GM23338 (cell line): ENCODE measurements around the gene TBRG4. TPM values are rescaled to one million over a fixed set of nuclear protein-coding genes. Genes with fewer than 3 reads are reported as not detected.

Experiments
- ATAC-seq: fragments of 200-7000 bp; cut with Tn5 transposase; 3 replicates; pipeline ENCODE4 v1.9.1; 2020
- DNase-seq: peaks from one replicate; pipeline ENCODE4 v3.0.0-alpha.2; 2015; ENCODE audit warnings: low spot score
- H2AFZ ChIP-seq: fragments of 200-600 bp; sonication (generic); 2 replicates; pipeline ENCODE4 v1.8.0; 2016; ENCODE audit warnings: antibody characterized with exemption, mild to moderate bottlenecking, moderate library complexity
- H3F3A ChIP-seq: fragments of 200-600 bp; sonication (generic); replicated peaks from 2 replicates; pipeline ENCODE4 v1.8.0; 2017; ENCODE audit warnings: antibody characterized with exemption, mixed run types, low read depth
- H3K27ac ChIP-seq: fragments of 200-600 bp; sonication (generic); 2 replicates; pipeline ENCODE4 v1.6.1; 2016; ENCODE audit warnings: low read depth
- H3K27me3 ChIP-seq: fragments of 200-600 bp; sonication (generic); 2 replicates; pipeline ENCODE4 v1.8.0; 2016; ENCODE audit warnings: mild to moderate bottlenecking, mixed run types, moderate library complexity; ENCODE audit not compliant: insufficient read depth
- H3K36me3 ChIP-seq: fragments of 200-600 bp; sonication (generic); 2 replicates; pipeline ENCODE4 v1.8.0; 2016; ENCODE audit warnings: mild to moderate bottlenecking; ENCODE audit not compliant: insufficient read depth
- H3K4me1 ChIP-seq: fragments of 200-600 bp; sonication (generic); 2 replicates; pipeline ENCODE4 v1.8.0; 2016; ENCODE audit warnings: mild to moderate bottlenecking, moderate library complexity; ENCODE audit not compliant: insufficient read depth
- H3K4me2 ChIP-seq: fragments of 200-600 bp; sonication (generic); 2 replicates; pipeline ENCODE4 v1.7.1; 2017; ENCODE audit warnings: mixed run types
- H3K4me3 ChIP-seq: fragments of 200-600 bp; sonication (generic); 2 replicates; pipeline ENCODE4 v1.6.1; 2016; ENCODE audit warnings: mixed run types
- H3K79me2 ChIP-seq: fragments of 200-600 bp; sonication (generic); replicated peaks from 2 replicates; pipeline ENCODE4 v1.8.0; 2017; ENCODE audit warnings: mild to moderate bottlenecking; ENCODE audit not compliant: insufficient read depth
- H3K9me2 ChIP-seq: fragments of 200-600 bp; sonication (generic); 2 replicates; pipeline ENCODE4 v1.8.0; 2017; ENCODE audit not compliant: insufficient read depth
- H4K20me1 ChIP-seq: fragments of 200-600 bp; sonication (generic); replicated peaks from 2 replicates; pipeline ENCODE4 v1.8.0; 2017; ENCODE audit warnings: mild to moderate bottlenecking; ENCODE audit not compliant: insufficient read depth
- H3K27ac Mint-ChIP-seq: 2 replicates; pipeline ENCODE4 v1.8.0; 2020; ENCODE audit warnings: inconsistent platforms, mild to moderate bottlenecking, moderate library complexity, mixed read lengths
- H3K27me3 Mint-ChIP-seq: 3 replicates; pipeline ENCODE4 v1.8.0; 2022; ENCODE audit warnings: low read depth, mild to moderate bottlenecking, moderate library complexity, mixed read lengths, inconsistent platforms; ENCODE audit not compliant: insufficient read depth, poor library complexity
- H3K36me3 Mint-ChIP-seq: 3 replicates; pipeline ENCODE4 v1.8.0; 2021; ENCODE audit warnings: low read depth, mild to moderate bottlenecking, inconsistent platforms, moderate library complexity, mixed read lengths
- H3K4me1 Mint-ChIP-seq: 3 replicates; pipeline ENCODE4 v1.8.0; 2020; ENCODE audit warnings: mild to moderate bottlenecking, inconsistent platforms, mixed read lengths
- H3K4me3 Mint-ChIP-seq: 3 replicates; pipeline ENCODE4 v1.8.0; 2021; ENCODE audit warnings: moderate library complexity, mild to moderate bottlenecking, inconsistent platforms, mixed read lengths
- H3K9me3 Mint-ChIP-seq: 3 replicates; pipeline ENCODE4 v1.8.0; 2020; ENCODE audit warnings: moderate library complexity, mild to moderate bottlenecking, inconsistent platforms, mixed read lengths
- CREB1 ChIP-seq: fragments of 250-450 bp; sonication (Bioruptor Pico); IDR thresholded peaks from 2 replicates; pipeline ENCODE4 v1.5.0; 2020; ENCODE audit warnings: low read depth, mild to moderate bottlenecking, moderate library complexity
- EZH2 ChIP-seq: fragments of 200-600 bp; sonication (generic); IDR thresholded peaks from one replicate; pipeline ENCODE4 v1.8.0; 2017; ENCODE audit warnings: antibody characterized with exemption, mild to moderate bottlenecking, low read depth; ENCODE audit not compliant: unreplicated experiment
- EZH2phosphoT487 ChIP-seq: fragments of 200-600 bp; sonication (generic); IDR thresholded peaks from one replicate; pipeline ENCODE4 v1.8.1; 2018; ENCODE audit warnings: antibody characterized with exemption; ENCODE audit not compliant: unreplicated experiment
- POLR2AphosphoS5 ChIP-seq: IDR thresholded peaks from 2 replicates; pipeline ENCODE4 v1.6.1; 2016; ENCODE audit warnings: antibody characterized with exemption, low read depth
- ZNF114 ChIP-seq: fragments of 250-450 bp; sonication (Bioruptor Pico); IDR thresholded peaks from 2 replicates; pipeline ENCODE4 v1.5.0; 2020; ENCODE audit warnings: mild to moderate bottlenecking, moderate library complexity
- ZNF462 ChIP-seq: fragments of 250-450 bp; sonication (Bioruptor Pico); IDR thresholded peaks from 2 replicates; pipeline ENCODE4 v1.5.0; 2020; ENCODE audit warnings: mild to moderate bottlenecking, moderate library complexity
- polyA plus RNA-seq: library from polyadenylated mRNA; unstranded; fragments of >200 nt; fragmentation: Nextera tagmentation; extraction: Ambion mirVana; gene quantifications from 2 replicates; pipeline ENCODE4 v1.2.1, GENCODE V29; 2016
- total RNA-seq: library from RNA; depleted of rRNA; stranded (reverse); fragments of >200 nt; shearing (Covaris generic); gene quantifications from 2 replicates; pipeline ENCODE4 v1.2.3, GENCODE V29; 2014
- TF ChIP-seq, protein P1 (sequence below): IDR thresholded peaks from 2 replicates; pipeline ENCODE4 v1.6.1; 2016; ENCODE audit warnings: antibody characterized with exemption
- TF ChIP-seq, protein P2 (sequence below), 2 experiments: fragments of 200-600 bp in 1 of 2; sonication (generic) in 1 of 2; conservative IDR thresholded peaks; 2 replicates each; pipeline versions ENCODE4 v1.5.1 to v1.6.1; 2016 to 2017; ENCODE audit warnings: antibody characterized with exemption in 2 of 2, low read depth in 2 of 2, mild to moderate bottlenecking in 2 of 2, moderate library complexity in 1 of 2
- TF ChIP-seq, protein P3 (sequence below): IDR thresholded peaks from one replicate; pipeline ENCODE4 v1.6.1; 2018; ENCODE audit warnings: antibody characterized with exemption; ENCODE audit not compliant: unreplicated experiment

The TBRG4 gene
- total and polyA plus RNA-seq, 2 experiments from 2014 or later: 72.5 to 162 TPM

DNA sequence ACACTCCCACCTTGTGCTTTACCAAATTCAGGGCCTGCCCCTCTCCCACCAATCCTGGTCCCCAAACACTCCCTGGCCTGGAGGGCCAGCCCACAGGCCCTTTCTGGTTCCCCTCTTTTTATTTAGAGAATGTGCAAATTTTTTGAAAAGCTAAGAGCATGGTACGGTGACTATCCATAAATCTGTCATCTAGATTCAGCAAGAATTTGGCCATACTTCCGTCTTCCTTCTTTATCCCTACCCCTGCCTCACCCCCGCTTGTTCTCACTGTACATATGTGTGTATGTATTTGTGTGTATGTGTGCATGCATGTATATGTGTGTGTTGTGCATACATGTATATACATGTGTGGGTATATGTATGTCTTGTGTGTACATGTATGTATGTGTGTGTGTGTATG lies 8.1 kb upstream of the TBRG4 start (continued):
- no peak for TF ChIP-seq ZNF462 (CRISPR knock-in tag)

DNA sequence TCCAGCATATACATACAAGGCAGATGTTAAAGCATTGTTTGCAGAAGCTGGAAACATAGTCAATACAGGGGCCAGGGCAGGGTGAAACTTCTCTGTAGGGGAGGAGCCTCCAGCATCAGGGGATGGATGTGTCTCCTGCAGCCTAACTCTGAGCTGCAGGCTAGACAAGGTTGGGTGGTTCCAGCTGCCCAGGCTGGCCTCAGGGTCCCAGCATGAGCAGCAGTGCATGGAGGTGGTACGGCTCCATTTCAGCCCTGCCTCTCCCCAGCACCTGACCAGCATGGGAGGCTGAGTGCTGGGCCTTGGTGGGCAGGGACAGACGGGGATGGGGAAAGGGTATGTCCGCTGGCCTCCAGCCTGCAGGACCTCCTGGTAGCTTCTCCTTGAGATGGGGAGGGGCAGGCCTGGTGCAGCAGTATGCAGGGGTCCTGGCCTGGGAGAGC lies 7.4 kb upstream of the TBRG4 start:
- H3K4me2 ChIP-seq: no peak overlapping the region
- DNase-seq (no peak), ATAC-seq (no peak)
- H3K4me1 ChIP-seq: peaks cover 6% of the 10 kb centered on the region; the same call in 1 of the 2 replicates
- H3K27me3 ChIP-seq: peaks cover 3% of the 10 kb centered on the region; the same call in 1 of the 2 replicates
- Mint-ChIP-seq H3K27me3 (no peaks in the 10 kb centered on the region), H3K27ac (no peak overlapping the region), H3K36me3 (no peaks in the 10 kb centered on the region), H3K4me1 (peaks cover 6% of the 10 kb centered on the region; the same call in 2 of the 3 replicates), H3K4me3 (no peak overlapping the region), H3K9me3 (no peaks in the 10 kb centered on the region; the same call in 2 of the 3 replicates)
- TF ChIP-seq, protein P1, sequence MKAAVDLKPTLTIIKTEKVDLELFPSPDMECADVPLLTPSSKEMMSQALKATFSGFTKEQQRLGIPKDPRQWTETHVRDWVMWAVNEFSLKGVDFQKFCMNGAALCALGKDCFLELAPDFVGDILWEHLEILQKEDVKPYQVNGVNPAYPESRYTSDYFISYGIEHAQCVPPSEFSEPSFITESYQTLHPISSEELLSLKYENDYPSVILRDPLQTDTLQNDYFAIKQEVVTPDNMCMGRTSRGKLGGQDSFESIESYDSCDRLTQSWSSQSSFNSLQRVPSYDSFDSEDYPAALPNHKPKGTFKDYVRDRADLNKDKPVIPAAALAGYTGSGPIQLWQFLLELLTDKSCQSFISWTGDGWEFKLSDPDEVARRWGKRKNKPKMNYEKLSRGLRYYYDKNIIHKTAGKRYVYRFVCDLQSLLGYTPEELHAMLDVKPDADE: no peak
- TF ChIP-seq ZNF114: no peak
- TF ChIP-seq, protein P2, sequence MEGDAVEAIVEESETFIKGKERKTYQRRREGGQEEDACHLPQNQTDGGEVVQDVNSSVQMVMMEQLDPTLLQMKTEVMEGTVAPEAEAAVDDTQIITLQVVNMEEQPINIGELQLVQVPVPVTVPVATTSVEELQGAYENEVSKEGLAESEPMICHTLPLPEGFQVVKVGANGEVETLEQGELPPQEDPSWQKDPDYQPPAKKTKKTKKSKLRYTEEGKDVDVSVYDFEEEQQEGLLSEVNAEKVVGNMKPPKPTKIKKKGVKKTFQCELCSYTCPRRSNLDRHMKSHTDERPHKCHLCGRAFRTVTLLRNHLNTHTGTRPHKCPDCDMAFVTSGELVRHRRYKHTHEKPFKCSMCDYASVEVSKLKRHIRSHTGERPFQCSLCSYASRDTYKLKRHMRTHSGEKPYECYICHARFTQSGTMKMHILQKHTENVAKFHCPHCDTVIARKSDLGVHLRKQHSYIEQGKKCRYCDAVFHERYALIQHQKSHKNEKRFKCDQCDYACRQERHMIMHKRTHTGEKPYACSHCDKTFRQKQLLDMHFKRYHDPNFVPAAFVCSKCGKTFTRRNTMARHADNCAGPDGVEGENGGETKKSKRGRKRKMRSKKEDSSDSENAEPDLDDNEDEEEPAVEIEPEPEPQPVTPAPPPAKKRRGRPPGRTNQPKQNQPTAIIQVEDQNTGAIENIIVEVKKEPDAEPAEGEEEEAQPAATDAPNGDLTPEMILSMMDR (conservative IDR thresholded peaks at IDR 0.05; ENCODE audit: low read depth in 2 of 2): no peak
- TF ChIP-seq POLR2AphosphoS5: no peak
- TF ChIP-seq, protein P3, sequence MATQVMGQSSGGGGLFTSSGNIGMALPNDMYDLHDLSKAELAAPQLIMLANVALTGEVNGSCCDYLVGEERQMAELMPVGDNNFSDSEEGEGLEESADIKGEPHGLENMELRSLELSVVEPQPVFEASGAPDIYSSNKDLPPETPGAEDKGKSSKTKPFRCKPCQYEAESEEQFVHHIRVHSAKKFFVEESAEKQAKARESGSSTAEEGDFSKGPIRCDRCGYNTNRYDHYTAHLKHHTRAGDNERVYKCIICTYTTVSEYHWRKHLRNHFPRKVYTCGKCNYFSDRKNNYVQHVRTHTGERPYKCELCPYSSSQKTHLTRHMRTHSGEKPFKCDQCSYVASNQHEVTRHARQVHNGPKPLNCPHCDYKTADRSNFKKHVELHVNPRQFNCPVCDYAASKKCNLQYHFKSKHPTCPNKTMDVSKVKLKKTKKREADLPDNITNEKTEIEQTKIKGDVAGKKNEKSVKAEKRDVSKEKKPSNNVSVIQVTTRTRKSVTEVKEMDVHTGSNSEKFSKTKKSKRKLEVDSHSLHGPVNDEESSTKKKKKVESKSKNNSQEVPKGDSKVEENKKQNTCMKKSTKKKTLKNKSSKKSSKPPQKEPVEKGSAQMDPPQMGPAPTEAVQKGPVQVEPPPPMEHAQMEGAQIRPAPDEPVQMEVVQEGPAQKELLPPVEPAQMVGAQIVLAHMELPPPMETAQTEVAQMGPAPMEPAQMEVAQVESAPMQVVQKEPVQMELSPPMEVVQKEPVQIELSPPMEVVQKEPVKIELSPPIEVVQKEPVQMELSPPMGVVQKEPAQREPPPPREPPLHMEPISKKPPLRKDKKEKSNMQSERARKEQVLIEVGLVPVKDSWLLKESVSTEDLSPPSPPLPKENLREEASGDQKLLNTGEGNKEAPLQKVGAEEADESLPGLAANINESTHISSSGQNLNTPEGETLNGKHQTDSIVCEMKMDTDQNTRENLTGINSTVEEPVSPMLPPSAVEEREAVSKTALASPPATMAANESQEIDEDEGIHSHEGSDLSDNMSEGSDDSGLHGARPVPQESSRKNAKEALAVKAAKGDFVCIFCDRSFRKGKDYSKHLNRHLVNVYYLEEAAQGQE: no peak
- no peak for TF ChIP-seq CREB1 (CRISPR knock-in tag)
- TF ChIP-seq EZH2: no peak
- TF ChIP-seq EZH2phosphoT487: no peak
- H3K4me3 ChIP-seq: no peak overlapping the region
- no peaks in the 10 kb centered on the region for H3F3A ChIP-seq
- no peak overlapping the region for H2AFZ ChIP-seq
- no peaks in the 10 kb centered on the region for H3K79me2 ChIP-seq
- H3K9me2 ChIP-seq: no peaks in the 10 kb centered on the region
- H4K20me1 ChIP-seq: no peaks in the 10 kb centered on the region
- no peaks in the 10 kb centered on the region for H3K36me3 ChIP-seq
- H3K27ac ChIP-seq: no peak overlapping the region
